GM18498 (cell line): ENCODE results near the gene SUPT4H1.

ENCODE experiments used
- ATAC-seq: cut with Tn5 transposase; IDR thresholded peaks from one replicate; pipeline ENCODE4 v1.9.1; 2021; ENCODE audit warnings: mild to moderate bottlenecking, moderate library complexity; ENCODE audit not compliant: unreplicated experiment

SUPT4H1 gene

DNA sequence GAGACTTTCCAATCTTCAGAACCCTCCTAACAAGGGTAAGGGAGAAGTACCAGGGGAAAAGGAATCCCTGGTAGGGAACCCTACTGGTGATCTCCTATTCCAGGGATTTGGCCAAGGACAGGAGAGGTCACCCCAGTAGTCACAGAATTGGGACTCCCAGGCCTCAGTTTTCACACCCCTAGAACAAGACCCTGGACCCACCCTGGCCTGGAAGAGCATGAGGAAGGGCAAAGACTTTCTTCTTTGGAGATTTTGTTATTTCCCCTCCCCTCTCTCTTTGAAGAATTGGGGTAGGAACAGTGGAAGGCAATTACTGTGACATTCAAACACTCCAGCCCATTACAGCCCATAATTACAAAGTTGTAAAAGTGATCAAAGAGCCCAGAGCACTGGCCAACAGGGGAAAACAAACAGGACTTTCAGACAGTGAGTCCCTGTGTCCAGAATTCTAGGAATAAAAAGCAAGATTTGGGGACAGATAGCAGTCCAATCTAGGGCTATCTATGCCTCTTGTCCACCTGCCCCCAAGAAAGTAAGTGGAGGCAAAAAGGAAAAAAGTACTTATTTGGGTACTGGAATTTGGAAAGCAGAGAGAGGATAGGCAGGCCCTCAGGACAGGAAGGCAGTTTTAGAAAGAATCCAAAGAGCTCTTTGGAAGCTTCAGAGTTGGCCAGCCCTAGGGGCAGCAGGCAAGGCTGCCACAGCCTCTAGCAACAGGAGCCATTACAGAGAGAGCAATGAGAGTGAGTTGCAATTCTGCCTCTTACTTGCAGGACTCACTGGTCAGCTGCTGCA is 13.4 kb upstream of the SUPT4H1 start:
- ATAC-seq = no peak

GRCh38 chr17:58364270-58364942 is 12.4 kb upstream of the SUPT4H1 start:
- no peak for ATAC-seq

GRCh38 chr17:58363457-58364185 is 11.6 kb upstream of the SUPT4H1 start:
- ATAC-seq = no peak

DNA sequence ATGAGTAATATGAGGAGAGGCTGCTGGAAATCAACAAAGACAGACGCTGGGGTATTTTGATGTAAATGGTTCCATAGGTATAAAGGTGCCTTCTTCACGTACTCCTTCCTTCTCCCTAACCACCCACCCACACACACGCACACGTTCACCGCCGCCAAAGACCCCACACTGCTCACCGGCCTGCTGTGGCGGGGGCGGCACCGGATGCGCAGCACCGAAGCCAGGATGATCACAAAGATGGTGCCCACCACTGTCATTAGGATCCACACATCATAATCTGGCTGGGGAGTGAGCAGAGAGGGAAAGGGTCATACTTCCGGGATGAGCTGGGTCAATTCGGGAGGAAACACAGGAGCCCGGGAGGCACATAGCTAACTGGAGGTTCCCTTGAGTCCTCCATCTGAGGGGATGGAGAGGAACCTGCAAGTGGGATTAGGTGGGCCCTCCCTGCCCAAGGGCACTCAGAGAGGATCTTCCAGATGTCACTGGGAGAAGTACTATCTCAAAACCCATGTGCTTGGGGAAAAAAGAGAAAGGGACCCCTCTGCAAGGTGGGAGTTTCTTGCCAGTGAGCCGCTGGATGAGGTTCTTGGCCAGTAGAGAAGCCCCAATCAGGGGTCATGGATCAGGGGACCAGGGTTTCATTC is 10.5 kb upstream of the SUPT4H1 start:
- no peak for ATAC-seq

- no peak for ATAC-seq
Observed at GRCh38 chr17:58360296-58361063, 8.5 kb upstream of the SUPT4H1 start.

GRCh38 chr17:58358408-58359172 is 6.6 kb upstream of the SUPT4H1 start:
- ATAC-seq = no peak

- ATAC-seq = no peak
Observed at GRCh38 chr17:58357312-58358297, 5.6 kb upstream of the SUPT4H1 start.

DNA sequence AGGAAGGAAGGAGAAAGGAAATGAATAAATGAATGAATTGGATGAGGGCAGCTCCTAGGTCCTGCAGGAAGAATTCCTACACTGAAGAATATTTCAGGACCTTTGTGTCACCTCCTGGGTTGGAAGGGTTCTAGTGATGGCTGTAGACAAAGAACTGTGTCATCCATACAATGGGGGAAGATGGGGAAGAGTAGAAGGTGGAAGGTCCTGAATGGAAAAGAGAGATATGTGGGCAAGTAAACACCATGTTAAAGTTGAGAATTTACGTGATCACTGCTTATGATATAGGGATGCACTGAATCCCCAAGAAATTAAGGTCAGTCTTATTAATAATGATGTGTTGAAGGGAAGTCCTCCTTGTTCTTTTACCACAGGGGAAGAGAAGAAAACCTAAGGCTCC is 4.2 kb upstream of the SUPT4H1 start:
- ATAC-seq = no peak

GRCh38 chr17:58354541-58355216 is 2.7 kb upstream of the SUPT4H1 start:
- ATAC-seq = no peak

- ATAC-seq = no peak
Observed at GRCh38 chr17:58353389-58353825, 1.4 kb upstream of the SUPT4H1 start.

- no peak for ATAC-seq
Observed at GRCh38 chr17:58352596-58353388, 791 bp upstream of the SUPT4H1 start.

GRCh38 chr17:58351182-58351581 is 819 bp downstream of the SUPT4H1 start:
- no peak for ATAC-seq

DNA sequence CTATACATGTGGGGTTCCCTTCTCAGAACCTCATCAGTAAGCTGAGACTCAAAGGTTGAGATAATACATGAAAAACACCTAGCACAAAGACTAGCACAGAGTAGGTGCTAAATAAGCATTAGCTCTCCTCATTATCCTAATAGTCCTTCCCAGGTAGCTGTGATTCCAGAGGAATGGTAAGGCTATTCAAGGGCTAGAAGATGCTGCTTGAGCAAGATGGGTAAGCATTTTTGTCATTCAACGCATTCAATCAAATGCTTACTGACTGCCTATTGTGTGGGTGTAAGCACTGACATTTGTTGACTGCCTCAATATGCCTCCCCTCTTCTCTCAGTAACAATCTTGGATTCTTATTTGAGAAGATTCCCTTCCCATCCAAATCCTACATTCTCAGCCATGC is 4.0 kb downstream of the SUPT4H1 start:
- ATAC-seq = no peak

- no peak for ATAC-seq
Observed at GRCh38 chr17:58345500-58345899, 6.5 kb downstream of the SUPT4H1 start.

DNA sequence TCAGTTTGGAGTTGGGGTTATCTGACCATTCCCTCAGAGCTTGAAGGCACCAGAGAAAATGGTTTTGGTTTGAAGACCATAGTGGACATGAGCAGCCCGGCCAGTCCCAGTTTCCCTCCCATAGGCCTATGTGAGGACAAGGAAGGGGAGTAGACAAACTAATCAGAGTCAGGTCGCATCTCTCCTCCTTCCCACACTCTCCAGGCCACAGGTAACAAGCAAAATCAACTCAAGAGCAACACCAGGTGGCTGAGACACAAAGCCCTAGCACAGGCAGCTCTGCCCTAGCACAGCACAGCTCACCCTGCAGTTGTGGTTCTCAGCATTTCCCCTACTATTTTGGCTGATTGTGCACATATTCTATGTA is 7.2 kb downstream of the SUPT4H1 start:
- peak; percentile 53 for ATAC-seq

GRCh38 chr17:58344047-58344790 is 7.8 kb downstream of the SUPT4H1 start:
- ATAC-seq = peak; percentile 86

DNA sequence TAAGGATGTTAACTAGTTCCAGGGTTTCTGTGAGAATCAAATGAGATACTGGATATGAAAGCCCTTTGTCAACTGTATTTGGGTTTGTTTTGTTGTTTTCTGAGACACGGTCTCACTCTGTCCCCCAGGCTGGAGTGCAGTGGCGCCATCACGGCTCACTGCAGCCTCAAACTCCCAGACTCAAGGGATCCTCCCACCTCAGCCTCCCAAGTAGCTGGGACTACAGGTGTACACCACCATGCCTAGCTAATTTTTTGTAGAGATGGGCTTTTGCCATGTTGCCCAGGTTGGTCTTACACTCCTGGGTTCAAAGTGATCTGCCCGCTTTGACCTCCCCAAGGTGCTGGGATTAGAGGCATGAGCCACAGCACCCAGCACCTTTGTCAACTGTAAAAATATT is 8.9 kb downstream of the SUPT4H1 start:
- no peak for ATAC-seq
